ENCODE data around the gene BTBD16. TPM values are rescaled to one million over a fixed set of nuclear protein-coding genes. Genes with fewer than 3 reads are reported as not detected.

The BTBD16 gene
- total and polyA plus RNA-seq, 2 of the 13 experiments (the other 11 are each of a cell fraction or from before 2014, with no cell fraction given) = 5.0 to 11.9 TPM

GRCh38 chr10:122267849-122268737, 3.0 kb upstream of the BTBD16 start (continued):
- TF ChIP-seq CAMTA2 (CRISPR knock-in tag; IDR thresholded peaks at IDR 0.05; ENCODE audit: borderline replicate concordance) = no peak
- TF ChIP-seq ZFY (CRISPR knock-in tag; IDR thresholded peaks at IDR 0.05) = peak; percentile 55
- TF ChIP-seq PHF21A (CRISPR knock-in tag; IDR thresholded peaks at IDR 0.05) = peak; percentile 15; the same call in 1 of the 2 replicates
- TF ChIP-seq ZNF441 (CRISPR knock-in tag; IDR thresholded peaks at IDR 0.05; ENCODE audit: borderline replicate concordance) = peak; percentile 54; the same call in 1 of the 2 replicates
- no peak for TF ChIP-seq ZMYM2 (CRISPR knock-in tag; IDR thresholded peaks at IDR 0.05)
- TF ChIP-seq ZNF230 (CRISPR knock-in tag; IDR thresholded peaks at IDR 0.05) = no peak
- no peak for TF ChIP-seq MATR3 (CRISPR knock-in tag; IDR thresholded peaks at IDR 0.05)
- no peak for TF ChIP-seq REXO4 (CRISPR knock-in tag; IDR thresholded peaks at IDR 0.05; ENCODE audit: borderline replicate concordance)
- TF ChIP-seq ZBTB26 (CRISPR knock-in tag; IDR thresholded peaks at IDR 0.05; ENCODE audit: borderline replicate concordance) = no peak
- TF ChIP-seq ZFP1 (CRISPR knock-in tag; IDR thresholded peaks at IDR 0.05) = no peak
- no peak for TF ChIP-seq THYN1 (CRISPR knock-in tag; IDR thresholded peaks at IDR 0.05; ENCODE audit: borderline replicate concordance, low read depth)
- no peak for TF ChIP-seq ZNF75D (CRISPR knock-in tag; IDR thresholded peaks at IDR 0.05; ENCODE audit: borderline replicate concordance)
- TF ChIP-seq ZNF160 (CRISPR knock-in tag; IDR thresholded peaks at IDR 0.05) = no peak
- TF ChIP-seq AKNA (CRISPR knock-in tag; IDR thresholded peaks at IDR 0.05; ENCODE audit: borderline replicate concordance) = no peak
- no peak for TF ChIP-seq NCOA5 (CRISPR knock-in tag; IDR thresholded peaks at IDR 0.05)
- no peak for TF ChIP-seq PAX8 (CRISPR knock-in tag; IDR thresholded peaks at IDR 0.05; ENCODE audit: borderline replicate concordance)
- TF ChIP-seq ZNF337 (CRISPR knock-in tag; IDR thresholded peaks at IDR 0.05; ENCODE audit: borderline replicate concordance, low read depth) = 0 out of 2 replicates have a peak, but pooled peaks have one; percentile 82
- TF ChIP-seq CHCHD3 (CRISPR knock-in tag; IDR thresholded peaks at IDR 0.05) = no peak
- TF ChIP-seq TAF1 (CRISPR knock-in tag; IDR thresholded peaks at IDR 0.05) = no peak

Measured in HepG2 (cell line).